ENCODE measurements around the gene ADRB1.

The ADRB1 gene

GRCh38 chr10:114095559-114096337 lies 52.1 kb downstream of the ADRB1 start:
- no peak for DNase-seq

Data from cortex of kidney (tissue), 1 donor.